K562 (cell line): ENCODE data around the gene STX19.

Experiments
- FOXJ3 ChIP-seq: sonication (generic); formaldehyde crosslinking; IDR thresholded peaks from 2 replicates; pipeline ENCODE4 v1.4.0; 2020; ENCODE audit warnings: mild to moderate bottlenecking, missing genetic modification reagents
- L3MBTL2 ChIP-seq: fragments of 450-650 bp; IDR thresholded peaks from 2 replicates; pipeline ENCODE4 v1.6.1; 2016; ENCODE audit warnings: mild to moderate bottlenecking, moderate library complexity
- POLR2A ChIP-seq: fragments of 450-650 bp; conservative IDR thresholded peaks from 2 replicates; pipeline ENCODE4 v1.6.1; 2016

DNA sequence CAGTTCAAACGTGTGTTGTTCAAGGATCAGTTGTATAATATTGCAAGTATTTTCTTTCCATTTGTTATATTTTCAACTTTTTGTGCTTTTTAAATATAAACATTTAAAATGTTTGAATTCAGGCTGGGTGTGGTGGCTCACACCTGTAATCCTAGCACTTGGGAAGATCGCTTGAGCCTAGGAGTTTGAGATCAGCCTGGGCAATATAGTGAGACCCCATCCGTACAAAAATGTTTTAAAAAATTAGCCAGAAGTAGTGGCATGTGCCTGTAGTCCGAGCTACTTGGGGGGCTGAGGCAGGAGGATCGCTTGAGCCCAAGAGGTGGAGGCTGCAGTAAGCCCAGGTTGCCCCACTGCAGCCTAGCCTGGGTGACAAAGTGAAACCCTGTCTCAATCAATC lies 43.8 kb downstream of the STX19 start:
- TF ChIP-seq POLR2A = no peak
- TF ChIP-seq L3MBTL2 = no peak
- TF ChIP-seq FOXJ3 (CRISPR knock-in tag) = no peak
